H1 (cell line): ENCODE measurements around the gene RNMT. TPM values are rescaled to one million over a fixed set of nuclear protein-coding genes. Genes with fewer than 3 reads are reported as not detected.

ENCODE experiments used
- ATF2 ChIP-seq: IDR thresholded peaks from 2 replicates; pipeline ENCODE4 v1.6.1; 2012; ENCODE audit warnings: low read length, inconsistent platforms
- ATF3 ChIP-seq: IDR thresholded peaks from 2 replicates; pipeline ENCODE4 v1.6.1; 2011; ENCODE audit warnings: low read depth, mild to moderate bottlenecking, low read length; ENCODE audit not compliant: insufficient read depth
- GABPA ChIP-seq: IDR thresholded peaks from 2 replicates; pipeline ENCODE4 v1.6.1; 2011; ENCODE audit warnings: mild to moderate bottlenecking, low read length, moderate library complexity, borderline replicate concordance; ENCODE audit not compliant: insufficient read depth
- HDAC6 ChIP-seq: IDR thresholded peaks from one replicate; pipeline ENCODE4 v1.7.1; 2012; ENCODE audit warnings: low read depth, mild to moderate bottlenecking, inconsistent platforms, low read length, moderate library complexity
- JUN ChIP-seq: IDR thresholded peaks from 2 replicates; pipeline ENCODE4 v1.6.1; 2011; ENCODE audit warnings: low read depth, mild to moderate bottlenecking, improper control_type of control experiment, low read length
- MAFK ChIP-seq: IDR thresholded peaks from 2 replicates; pipeline ENCODE4 v1.6.1; 2012; ENCODE audit warnings: low read depth, mild to moderate bottlenecking, improper control_type of control experiment, low read length
- RNF2 ChIP-seq: fragments of 200-900, 300-1000 bp; sonication (generic); IDR thresholded peaks from 2 replicates; pipeline ENCODE4 v1.7.1; 2016; ENCODE audit warnings: borderline replicate concordance, low read depth, mild to moderate bottlenecking, antibody characterized with exemption, low read length; ENCODE audit not compliant: poor library complexity, severe bottlenecking; ENCODE audit errors: missing control alignments
- SIX5 ChIP-seq: IDR thresholded peaks from 2 replicates; pipeline ENCODE4 v1.6.1; 2011; ENCODE audit warnings: mild to moderate bottlenecking, low read depth, low read length
- SRF ChIP-seq: IDR thresholded peaks from 2 replicates; pipeline ENCODE4 v1.6.1; 2011; ENCODE audit warnings: mild to moderate bottlenecking, low read depth, low read length, moderate library complexity
- TCF12 ChIP-seq: IDR thresholded peaks from 2 replicates; pipeline ENCODE4 v1.6.1; 2011; ENCODE audit warnings: low read depth, mild to moderate bottlenecking, low read length
- TEAD4 ChIP-seq: IDR thresholded peaks from 2 replicates; pipeline ENCODE4 v1.6.1; 2012; ENCODE audit warnings: low read depth, low read length, inconsistent platforms, mixed read lengths
- polyA plus RNA-seq, 7 experiments: library from polyadenylated mRNA; depleted of rRNA in 3 of 7; stranded (reverse) in 5 of 7; unstranded in 2 of 7; fragments of >200 nt in 5 of 7; fragments of 200-250 nt in 2 of 7; gene quantifications; 1 replicate in 5 of 7; 2 replicates in 1 of 7; 4 replicates in 1 of 7; pipeline versions ENCODE4 v1.2.1 to v1.2.3, GENCODE V29; 2011 to 2013; ENCODE audit warnings: missing spikeins in 2 of 7, mixed read lengths in 2 of 7
- total RNA-seq: library from RNA; stranded (reverse); fragmentation: NEBNext Ultra II Directional; extraction: Animal tissue kit (Norgen Biotek cat#: 25700); gene quantifications from 2 replicates; pipeline ENCODE4 v1.2.1, GENCODE V29; 2021

RNMT gene
- total and polyA plus RNA-seq, 2 of the 8 experiments (the other 6 are each of a cell fraction or from before 2014, with no cell fraction given) = 25.3 to 63.5 TPM

- TF ChIP-seq TEAD4 (no peak; the same call in 1 of the 2 replicates), GABPA (peak; percentile 85; the same call in 1 of the 2 replicates), SIX5 (peak; percentile 60), SRF (peak; percentile 38; the same call in 1 of the 2 replicates), RNF2 (no peak), ATF3 (peak; percentile 93), MAFK (no peak), TCF12 (0 out of 2 replicates have a peak, but pooled peaks have one; percentile 3), JUN (no peak), ATF2 (no peak), HDAC6 (no peak)
Observed at GRCh38 chr18:13726232-13726971, at the start of gene RNMT, which contains the start of gene FAM210A (continued).
